GM18508 (cell line): ENCODE measurements around the gene IL1RAPL2.

Experiments
- ATAC-seq: cut with Tn5 transposase; IDR thresholded peaks from one replicate; pipeline ENCODE4 v1.9.1; 2021; ENCODE audit warnings: moderate number of reproducible peaks; ENCODE audit not compliant: insufficient read depth, unreplicated experiment

The IL1RAPL2 gene

DNA sequence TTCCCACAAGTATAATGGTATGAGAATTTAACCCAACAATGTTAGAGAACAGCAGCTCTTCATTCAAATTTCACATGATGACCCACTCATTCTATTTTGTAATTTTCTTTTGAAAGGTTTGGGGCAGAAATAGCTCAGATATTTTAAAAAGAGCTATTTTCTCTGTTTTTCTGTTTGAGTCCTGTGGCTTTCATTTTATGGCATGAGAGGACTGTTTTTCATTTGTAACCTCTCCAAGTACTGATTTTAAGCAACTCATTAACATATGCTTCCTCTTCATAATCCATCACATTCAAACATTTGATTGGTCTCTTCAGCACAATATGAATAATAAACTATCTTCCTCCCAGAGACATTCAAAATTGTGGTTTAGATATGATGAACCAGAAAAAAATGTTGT is 783.5 kb downstream of the IL1RAPL2 start:
- no peak for ATAC-seq

- no peak for ATAC-seq
These were observed 809.8 kb downstream of the IL1RAPL2 start for GRCh38 chrX:105375816-105376215.

DNA sequence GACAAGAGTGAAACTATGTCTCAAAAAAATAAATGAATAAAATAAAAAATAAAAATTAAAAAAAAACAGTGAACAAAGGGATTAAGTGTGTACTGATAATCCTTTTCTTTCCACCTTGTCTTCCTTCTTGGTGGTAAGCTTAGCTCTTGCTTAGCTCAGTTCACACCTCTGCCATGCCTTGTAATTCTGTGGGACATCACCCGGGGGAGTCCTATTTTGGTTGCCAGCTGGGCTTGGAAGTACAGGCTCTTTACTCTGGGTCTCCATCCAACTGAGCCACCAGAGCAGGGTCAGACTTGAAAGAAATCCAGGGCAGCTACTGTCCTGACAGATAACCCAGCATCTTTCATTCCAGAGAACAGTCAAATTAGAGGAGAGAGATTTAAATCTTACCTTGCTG is 858.7 kb downstream of the IL1RAPL2 start:
- ATAC-seq: no peak

GRCh38 chrX:105451401-105451800 is 885.4 kb downstream of the IL1RAPL2 start:
- no peak for ATAC-seq

GRCh38 chrX:105458846-105459245 is 892.8 kb downstream of the IL1RAPL2 start:
- no peak for ATAC-seq

DNA sequence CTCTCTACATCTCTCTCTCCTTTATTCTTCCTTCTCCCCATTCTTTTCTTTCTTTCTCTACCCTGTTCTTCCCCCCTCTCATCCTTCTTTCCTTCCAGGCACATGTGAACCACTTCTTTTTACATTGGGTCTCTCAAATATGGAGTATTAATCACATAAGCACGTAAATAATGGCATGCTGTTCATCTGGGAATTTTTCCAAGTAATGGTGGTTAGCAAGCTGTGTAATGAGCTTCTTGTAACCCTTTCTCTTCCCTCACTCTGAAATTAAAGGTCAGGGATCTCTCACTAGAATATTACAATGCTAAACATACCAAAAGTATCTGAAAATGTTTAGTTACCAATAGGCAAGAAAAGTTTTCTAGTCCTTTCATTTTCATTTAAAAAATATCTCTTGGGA is 894.4 kb downstream of the IL1RAPL2 start:
- no peak for ATAC-seq

DNA sequence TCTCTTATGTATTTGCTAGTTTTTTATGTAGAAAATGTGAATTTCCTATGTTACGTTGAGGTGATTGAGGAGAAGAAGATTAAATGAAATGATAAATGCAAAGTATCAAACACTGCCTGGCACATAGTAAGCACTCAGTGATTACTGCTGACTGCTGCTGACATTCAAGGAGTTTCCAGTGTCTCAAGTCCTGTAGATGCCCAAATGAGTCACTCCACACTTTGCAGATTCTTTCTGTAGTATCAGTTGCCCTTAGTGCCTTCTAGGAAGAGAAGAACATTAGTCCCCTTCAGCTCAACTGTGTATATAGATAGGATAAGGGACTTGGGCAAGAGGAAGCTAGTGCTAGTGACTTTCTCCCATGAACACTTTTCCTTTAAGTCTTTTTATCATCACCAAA is 895.0 kb downstream of the IL1RAPL2 start:
- no peak for ATAC-seq

GRCh38 chrX:105462186-105462585 is 896.2 kb downstream of the IL1RAPL2 start:
- no peak for ATAC-seq

DNA sequence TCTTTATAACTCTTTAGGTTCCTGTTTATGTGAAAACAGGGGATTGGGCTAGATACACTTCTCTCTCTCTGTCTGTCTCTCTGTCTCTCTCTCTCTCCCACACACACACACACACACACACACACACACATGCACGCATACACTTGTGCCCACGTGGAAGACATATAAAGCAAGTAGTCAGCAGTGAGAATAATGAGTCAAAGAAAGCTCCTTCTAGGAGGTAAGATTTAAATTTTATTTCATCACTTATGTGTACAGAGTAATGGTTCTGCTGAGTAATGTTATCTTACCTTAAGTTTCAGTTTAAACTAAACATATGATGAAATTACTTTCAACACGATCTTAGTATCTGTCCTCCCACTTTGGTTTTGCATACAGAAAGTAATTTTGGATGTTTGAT is 897.5 kb downstream of the IL1RAPL2 start:
- ATAC-seq: no peak

DNA sequence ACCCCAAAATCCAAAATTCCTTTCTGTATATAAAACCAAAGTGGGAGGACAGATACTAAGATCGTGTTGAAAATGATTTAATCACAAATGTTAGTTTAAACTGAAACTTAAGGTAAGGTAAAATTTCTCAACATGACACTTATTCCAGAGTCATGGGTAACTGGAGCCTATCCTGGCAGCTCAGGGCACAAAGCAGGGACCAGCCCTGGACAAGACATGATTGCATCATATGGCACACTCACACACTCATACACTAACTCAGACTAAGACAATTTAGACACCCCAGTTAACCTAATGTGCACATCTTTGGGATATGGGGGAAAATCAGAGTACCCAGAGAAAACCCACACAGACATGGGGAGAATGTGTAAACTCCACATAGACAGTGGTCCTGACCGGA is 898.6 kb downstream of the IL1RAPL2 start:
- ATAC-seq: no peak

DNA sequence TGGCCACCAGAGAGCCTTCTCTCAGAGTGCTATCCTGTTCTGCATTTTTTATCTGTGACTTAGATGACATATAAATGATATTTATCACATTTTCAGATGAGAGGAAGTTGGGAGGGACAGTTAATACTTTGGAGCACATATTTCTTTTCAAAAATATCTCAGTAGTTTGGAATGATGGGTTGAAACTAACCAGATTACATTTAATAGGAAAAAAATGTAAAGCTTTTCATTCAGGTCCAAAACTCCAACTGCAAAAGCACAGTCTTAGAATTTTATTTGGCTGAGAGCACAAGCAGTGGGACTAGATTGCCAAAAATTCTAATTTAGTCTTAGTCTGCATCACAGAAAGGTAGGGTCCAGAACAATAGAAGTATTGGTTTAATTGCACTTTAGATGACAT is 902.7 kb downstream of the IL1RAPL2 start:
- no peak for ATAC-seq

DNA sequence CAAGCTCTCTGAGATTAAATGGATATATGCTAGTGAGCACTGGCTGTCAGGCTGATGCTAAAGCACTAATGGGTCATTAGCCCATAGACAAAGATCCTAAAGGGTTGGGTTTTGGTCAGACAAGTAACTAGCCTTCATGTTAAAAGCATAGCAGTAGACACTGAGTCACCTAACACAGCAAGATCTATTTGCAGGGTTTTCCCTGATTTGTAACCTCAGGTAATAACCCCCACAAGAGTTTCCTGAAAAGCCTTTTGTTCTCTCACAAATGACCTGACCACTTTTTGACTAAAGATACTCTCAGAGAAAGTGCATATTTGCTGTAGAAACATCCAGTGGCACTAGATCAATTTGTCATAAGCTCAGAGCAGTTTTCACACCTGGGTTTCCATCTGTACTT is 905.6 kb downstream of the IL1RAPL2 start:
- no peak for ATAC-seq

GRCh38 chrX:105475801-105476200 is 909.8 kb downstream of the IL1RAPL2 start:
- ATAC-seq: no peak

GRCh38 chrX:105477351-105477750 is 911.4 kb downstream of the IL1RAPL2 start:
- ATAC-seq: no peak

GRCh38 chrX:105480646-105481310 is 914.8 kb downstream of the IL1RAPL2 start:
- ATAC-seq: no peak

GRCh38 chrX:105483011-105483410 is 917.0 kb downstream of the IL1RAPL2 start:
- no peak for ATAC-seq

DNA sequence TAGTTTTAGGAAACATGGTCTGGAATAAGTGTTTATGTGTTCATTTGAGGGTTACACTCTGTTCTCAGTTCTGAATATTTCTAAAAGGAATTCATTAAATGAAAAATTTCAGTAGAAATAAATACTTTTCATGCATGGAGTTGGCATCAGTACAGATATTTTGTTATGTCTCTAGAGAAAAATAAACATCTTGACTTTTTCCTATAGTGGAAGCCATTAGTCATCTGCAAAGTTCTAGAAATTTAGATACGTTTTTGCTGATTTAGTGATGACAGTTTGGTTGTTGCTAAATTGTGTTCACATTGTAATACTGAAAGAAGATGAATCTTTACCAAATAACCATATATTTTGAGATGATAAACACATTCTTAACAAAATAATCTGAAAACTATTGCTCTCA is 922.7 kb downstream of the IL1RAPL2 start:
- ATAC-seq: no peak

- ATAC-seq: no peak
These were observed 929.4 kb downstream of the IL1RAPL2 start for GRCh38 chrX:105495376-105495775.

GRCh38 chrX:105502336-105502735 is 936.3 kb downstream of the IL1RAPL2 start:
- no peak for ATAC-seq

GRCh38 chrX:105515561-105515960 is 949.6 kb downstream of the IL1RAPL2 start:
- no peak for ATAC-seq

DNA sequence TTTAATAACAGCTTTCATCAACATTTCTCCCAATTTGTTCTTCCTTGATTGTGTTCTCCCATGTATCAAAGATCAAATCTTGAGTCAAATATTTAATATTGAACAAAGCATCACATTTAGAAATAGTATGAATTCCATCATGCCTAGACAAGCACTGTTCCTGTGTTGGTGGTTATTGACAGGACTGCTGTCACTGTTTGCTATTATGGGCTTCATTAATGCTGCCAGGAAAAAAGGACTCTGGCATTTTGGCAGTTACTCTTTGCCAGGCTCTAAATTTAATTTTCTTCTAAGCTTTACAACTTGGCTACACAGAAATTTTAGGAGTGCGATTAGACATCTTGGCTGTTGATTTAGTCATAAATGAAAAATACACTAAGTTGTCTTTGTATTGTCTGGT is 960.4 kb downstream of the IL1RAPL2 start:
- no peak for ATAC-seq

- no peak for ATAC-seq
These were observed 961.8 kb downstream of the IL1RAPL2 start for GRCh38 chrX:105527759-105528158.

- ATAC-seq: no peak
These were observed 968.0 kb downstream of the IL1RAPL2 start for GRCh38 chrX:105533951-105534350.
